Right renal cortex interstitium (tissue), 3 donors: ENCODE measurements around the gene KRTAP13-3. TPM values are rescaled to one million over a fixed set of nuclear protein-coding genes. Genes with fewer than 3 reads are reported as not detected.

ENCODE experiments used
- DNase-seq, 3 donors: peaks; one replicate each; pipeline ENCODE4 v3.0.0-alpha.2; 2013; ENCODE audit warnings: low read depth in 3 of 3, low spot score in 2 of 3
- polyA plus RNA-seq, 3 donors: library from polyadenylated mRNA; unstranded; fragments of 120-200 nt; gene quantifications; one replicate each; pipeline ENCODE4 v1.2.1, GENCODE V29; 2013; ENCODE audit not compliant: insufficient read length in 3 of 3

KRTAP13-3 gene
- polyA plus RNA-seq, result not detected

DNA sequence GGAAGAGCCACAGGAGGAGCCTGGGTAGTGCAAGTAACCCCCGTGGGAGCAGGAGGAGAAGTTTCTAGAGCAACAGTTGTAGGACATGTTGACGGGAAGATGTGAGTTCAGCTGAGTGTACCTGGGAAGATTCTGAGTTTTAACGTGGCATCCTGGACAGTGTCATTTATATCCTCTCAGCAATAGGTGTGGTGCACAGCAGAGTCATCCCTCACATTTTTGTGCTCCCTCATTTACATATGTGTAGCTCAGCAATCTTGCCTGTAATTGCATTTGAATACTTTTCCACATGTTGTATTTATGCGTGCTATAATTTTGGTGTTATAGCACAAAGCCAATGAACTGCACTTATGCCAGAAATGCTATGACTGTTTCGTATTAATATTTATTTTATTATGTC, at the start of gene KRTAP13-3:
Gene KRTAP13-3 (minus strand): TSS at position 101 of the 400 bp plus-strand sequence. CDS start 14 bp downstream, at position 87.
- DNase-seq, result no peak

DNA sequence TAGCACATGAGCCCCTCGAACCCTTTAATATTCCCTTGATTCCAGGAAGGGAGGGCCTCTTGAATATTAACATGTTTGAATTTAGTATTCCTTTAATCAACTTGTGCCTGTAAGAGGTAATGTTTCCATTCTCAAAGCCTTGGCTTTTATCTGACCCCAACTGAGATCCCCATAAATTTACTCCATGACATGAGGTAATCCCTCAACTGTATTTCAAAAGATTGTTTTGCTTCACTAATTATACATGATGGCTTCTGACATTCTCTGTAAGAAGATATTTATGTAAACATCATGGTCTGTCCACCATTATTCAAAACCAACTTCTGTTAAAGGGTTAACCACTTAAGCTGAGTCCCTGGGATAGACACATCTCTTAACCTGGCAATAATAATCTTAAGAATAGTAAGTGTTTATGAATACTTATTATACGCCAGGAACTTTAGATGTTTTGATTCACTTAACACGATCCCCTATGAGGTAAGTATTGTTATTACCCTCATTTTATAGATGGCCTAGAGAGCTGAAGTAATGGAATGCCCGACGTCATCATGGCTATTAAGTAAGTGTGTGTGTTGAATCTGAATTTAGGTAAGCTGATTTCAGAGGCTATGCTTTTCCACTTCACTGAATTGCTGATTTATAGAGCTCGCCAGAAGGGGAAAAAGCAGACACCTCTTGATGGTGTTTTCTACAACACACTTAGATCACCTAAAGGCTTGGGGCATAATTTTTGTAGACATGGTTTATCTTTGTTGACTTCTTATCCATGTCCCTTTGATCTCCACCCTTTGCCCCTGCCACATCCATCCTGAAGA, 43.4 kb upstream of the KRTAP13-3 start:
- no peak for DNase-seq

DNA sequence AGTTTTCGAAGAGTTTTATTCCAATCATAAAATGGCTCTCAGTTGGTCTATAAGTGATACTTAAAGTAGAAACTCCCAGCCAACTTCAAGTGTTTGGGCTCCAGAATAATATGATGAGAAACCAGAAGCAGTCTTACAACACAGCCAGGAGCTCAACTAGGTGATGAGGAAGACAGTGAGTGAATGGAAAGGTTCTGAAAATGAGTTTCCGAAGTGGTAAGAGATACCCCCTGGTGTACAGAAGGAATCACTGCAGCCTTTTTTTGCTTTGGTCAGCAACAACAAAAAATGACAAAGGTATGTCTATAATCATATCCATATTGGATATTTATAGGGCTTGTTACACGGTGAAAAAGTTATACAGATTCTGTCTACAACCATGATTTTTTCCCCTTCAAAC, 38.0 kb upstream of the KRTAP13-3 start:
- DNase-seq, result no peak

DNA sequence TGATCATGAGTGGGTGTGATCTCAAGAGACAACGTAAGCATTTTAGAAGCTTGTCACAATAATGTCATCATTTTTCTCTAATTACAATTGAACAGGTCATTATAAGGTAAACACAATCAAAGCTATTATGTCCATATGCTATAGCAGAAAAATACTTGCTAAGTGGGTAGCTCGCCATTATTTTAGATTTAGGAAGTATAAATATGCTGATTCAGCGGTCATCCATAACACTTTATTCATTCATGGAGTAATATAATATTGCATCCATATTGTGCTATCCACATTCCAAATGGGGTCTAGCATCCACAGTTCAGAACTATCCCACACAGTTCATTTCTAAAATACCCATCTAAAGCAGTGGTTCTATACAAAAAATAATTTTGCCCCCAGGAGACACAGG, 22.8 kb upstream of the KRTAP13-3 start:
- no peak for DNase-seq

- DNase-seq, result no peak
Measured at GRCh38 chr21:30447056-30447455, 21.3 kb upstream of the KRTAP13-3 start.

DNA sequence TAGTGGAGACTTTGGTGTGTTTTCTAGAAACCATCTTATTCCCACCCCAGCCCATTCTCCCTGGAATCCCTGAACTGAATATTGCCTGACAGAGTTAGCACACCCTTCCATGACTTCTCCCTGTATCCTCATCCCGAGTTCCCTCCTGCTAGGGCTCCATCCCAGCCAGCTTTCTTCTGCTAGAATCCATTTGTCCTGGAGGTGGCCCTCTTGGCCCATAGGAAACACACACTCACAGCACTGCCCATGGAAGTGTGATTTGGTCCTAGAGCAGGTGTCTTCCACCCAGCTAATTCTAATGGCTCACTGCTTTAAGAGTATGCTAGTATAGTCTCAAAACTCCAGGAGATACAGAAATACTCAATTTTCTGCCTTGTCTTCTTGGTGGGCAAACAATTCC, 18.5 kb upstream of the KRTAP13-3 start:
- no peak for DNase-seq

DNA sequence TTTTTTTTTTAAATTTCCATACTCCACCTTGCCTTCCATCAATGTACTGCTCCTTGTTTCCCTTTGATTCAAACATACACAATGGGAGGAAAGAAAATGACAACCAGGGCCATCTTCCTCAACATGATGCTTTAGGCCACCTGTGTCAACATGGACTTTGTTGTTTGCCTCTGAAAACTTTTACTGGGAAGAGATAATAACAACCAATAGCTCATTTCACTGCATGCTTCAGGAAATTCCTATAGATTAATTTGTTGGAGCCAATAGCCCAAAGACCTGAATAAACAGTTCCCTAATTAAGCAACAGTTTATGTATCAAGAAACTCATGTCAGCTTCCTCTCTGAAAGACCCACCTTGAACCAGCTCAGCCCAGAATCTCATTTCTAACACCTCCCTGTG, 17.5 kb upstream of the KRTAP13-3 start:
- no peak for DNase-seq

DNA sequence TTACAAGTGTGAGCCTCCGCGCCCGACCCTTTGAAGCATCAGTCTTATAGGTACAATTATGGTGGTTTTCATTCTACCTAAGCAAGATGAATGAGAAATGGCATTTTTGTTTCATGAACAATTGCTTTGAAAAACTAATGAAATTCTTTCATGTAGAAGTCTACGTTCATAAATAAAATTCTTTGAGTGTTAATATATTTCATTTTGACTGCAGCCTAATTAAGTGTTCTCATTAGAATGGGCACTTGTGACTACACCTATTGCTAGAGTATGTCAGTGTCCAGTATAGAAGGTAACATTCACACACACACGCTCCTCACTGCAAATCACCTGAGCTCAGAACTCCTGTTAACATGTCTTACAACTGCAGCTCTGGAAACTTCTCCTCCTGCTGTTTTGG, 14.2 kb upstream of the KRTAP13-3 start, which contains the start of gene KRTAP15-1:
Gene KRTAP15-1 (plus strand): TSS at position 301 of the 400 bp plus-strand sequence. CDS start 53 bp downstream, at position 354.
- DNase-seq, result no peak

DNA sequence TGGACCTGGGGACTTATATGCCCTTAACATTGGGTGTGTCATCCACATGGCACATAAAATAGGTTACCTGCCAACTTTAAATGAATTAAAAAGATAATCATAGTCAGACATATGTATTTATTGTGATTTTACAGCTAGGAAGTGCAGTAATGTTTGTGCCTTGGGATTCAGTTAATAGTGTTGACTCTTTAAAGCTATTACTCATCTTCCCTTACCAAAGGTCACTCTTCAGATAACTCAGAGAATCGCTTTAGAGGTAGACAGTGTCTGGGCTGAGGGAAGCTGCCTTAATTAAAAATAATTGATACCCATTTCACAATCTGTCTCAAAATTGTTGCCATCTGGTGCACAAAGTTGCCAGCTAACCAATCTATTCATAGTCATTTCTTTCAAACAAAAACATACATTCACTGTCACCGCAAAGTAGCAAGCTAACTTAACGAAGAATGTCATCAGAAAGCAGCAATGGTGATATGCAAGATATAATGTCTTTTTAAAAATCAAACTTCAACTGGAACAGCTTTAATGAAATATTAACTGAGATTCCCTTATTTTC, 11.4 kb upstream of the KRTAP13-3 start:
- no peak for DNase-seq

- DNase-seq, result no peak
Measured at GRCh38 chr21:30434033-30434631, 8.4 kb upstream of the KRTAP13-3 start.

- DNase-seq, result no peak
Measured at GRCh38 chr21:30430170-30430655, 4.5 kb upstream of the KRTAP13-3 start, which contains the start of gene KRTAP13-4. Gene KRTAP13-4, plus strand, starts transcription at chr21:30430220. Its CDS starts 56 bp downstream, at chr21:30430276.

GRCh38 chr21:30426731-30427130, 1.0 kb upstream of the KRTAP13-3 start:
- no peak for DNase-seq

GRCh38 chr21:30415993-30416392, 9.7 kb downstream of the KRTAP13-3 start:
- no peak for DNase-seq

DNA sequence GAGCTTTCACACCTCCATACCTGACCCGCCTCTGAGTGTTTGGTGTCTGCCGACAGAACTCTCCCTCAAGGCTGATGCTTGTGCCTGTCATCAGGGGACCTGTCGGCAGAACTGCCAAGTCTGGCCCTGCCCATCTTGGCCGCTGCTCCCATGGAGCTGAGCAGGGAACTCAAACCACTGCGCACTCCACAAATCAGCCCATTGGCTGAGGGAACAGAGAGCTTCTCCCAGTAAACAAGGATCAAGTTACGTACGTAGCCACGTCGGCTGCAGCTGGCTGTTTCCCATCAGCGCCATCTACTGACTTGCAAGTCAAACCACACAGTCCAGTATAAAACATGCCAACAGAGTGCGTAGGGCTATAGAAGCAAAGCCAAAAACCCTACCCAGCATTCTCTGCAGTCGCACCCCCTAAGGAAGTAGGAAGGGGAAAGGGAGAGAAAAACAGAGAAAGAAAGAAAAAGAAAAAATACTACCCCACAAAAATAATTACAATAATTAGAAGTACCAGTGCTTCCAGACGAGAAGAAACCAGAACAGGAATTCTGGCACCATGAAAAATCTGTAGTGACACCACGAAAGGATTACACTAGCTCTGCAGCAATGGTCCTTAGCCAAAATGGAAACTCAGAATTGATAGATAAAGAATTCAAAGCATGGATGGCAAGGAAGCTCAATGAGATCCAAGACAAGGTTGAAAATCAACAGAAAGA, 16.8 kb downstream of the KRTAP13-3 start:
- peak in 1 of 3 donors; percentile 4 for DNase-seq

DNA sequence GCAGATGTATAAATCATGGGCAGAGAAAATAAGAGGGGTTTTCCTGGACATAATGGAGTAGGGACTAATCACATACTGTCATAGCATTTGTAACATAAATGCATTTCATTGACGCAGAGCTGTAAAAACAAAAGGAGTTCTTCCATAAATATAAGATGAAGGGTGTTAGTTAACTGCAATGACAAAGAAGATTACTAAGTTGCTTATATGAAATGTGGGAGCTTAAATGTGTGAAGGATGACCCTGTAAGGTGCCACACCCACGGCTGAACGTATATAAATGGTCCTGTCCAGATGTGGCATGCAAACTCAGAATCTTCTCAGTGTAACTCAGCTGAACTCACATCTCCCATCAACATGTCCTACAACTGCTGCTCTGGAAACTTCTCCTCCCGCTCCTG, 30.0 kb downstream of the KRTAP13-3 start, which contains the start of gene KRTAP13-1:
Gene KRTAP13-1 (plus strand): TSS at position 301 of the 400 bp plus-strand sequence. CDS start 56 bp downstream, at position 357.
- DNase-seq, result no peak

DNA sequence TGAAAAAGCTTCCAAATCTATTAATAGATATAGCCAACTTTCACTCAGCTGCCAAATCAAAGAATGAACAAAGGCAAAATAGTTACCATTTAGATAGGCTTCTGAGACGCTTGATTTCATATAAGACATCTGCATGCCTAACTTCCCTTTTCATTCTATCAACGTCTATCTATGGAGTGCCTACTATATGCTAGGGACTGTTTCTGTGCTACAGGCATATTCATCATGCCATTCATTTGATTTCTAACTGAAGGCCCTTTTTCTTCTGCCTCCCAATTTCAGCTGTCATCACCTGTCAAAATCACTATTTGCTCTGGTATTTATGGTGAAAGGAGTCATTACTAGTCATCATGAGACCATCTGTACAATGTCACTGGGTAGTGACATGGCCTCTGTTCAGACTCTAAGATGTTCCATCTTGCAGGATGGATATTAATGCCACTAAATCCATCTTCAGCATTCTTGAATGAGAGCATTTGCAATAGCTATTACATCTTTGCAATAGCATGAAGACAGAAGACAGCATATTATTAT, 34.2 kb downstream of the KRTAP13-3 start:
- DNase-seq, result no peak

- DNase-seq, result no peak
Measured at GRCh38 chr21:30382201-30382600, 43.5 kb downstream of the KRTAP13-3 start.
